Liver (tissue), 9 donors: ENCODE results near the gene UCP2. TPM values are rescaled to one million over a fixed set of nuclear protein-coding genes. Genes with fewer than 3 reads are reported as not detected.

ENCODE experiments used
- DNase-seq: peaks from one replicate; pipeline ENCODE4 v3.0.0-alpha.2; 2017; ENCODE audit warnings: low spot score
- H3K27ac ChIP-seq, 2 donors: one replicate each; pipeline ENCODE4 v1.7.0; 2013; ENCODE audit warnings: inconsistent platforms in 2 of 2, low read length in 2 of 2, control low read depth in 1 of 2, low read depth in 1 of 2, mild to moderate bottlenecking in 1 of 2
- H3K27me3 ChIP-seq, 4 donors: one replicate each; pipeline versions ENCODE4 v1.6.1 to v1.7.0; 2013; ENCODE audit warnings: low read length in 3 of 4, inconsistent platforms in 1 of 4, mild to moderate bottlenecking in 1 of 4, moderate library complexity in 1 of 4; ENCODE audit not compliant: control insufficient read depth in 4 of 4, insufficient read depth in 4 of 4
- H3K36me3 ChIP-seq, 4 donors: one replicate each; pipeline versions ENCODE4 v1.6.1 to v1.7.0; 2013; ENCODE audit warnings: low read length in 3 of 4, mild to moderate bottlenecking in 3 of 4, low read depth in 1 of 4, moderate library complexity in 1 of 4; ENCODE audit not compliant: control insufficient read depth in 4 of 4, insufficient read depth in 3 of 4
- H3K4me1 ChIP-seq, 4 donors: one replicate each; pipeline versions ENCODE4 v1.6.1 to v1.7.0; 2013; ENCODE audit warnings: low read length in 3 of 4, mild to moderate bottlenecking in 3 of 4, moderate library complexity in 1 of 4; ENCODE audit not compliant: control insufficient read depth in 4 of 4, insufficient read depth in 4 of 4
- H3K4me3 ChIP-seq, 3 donors: one replicate each; pipeline versions ENCODE4 v1.6.1 to v1.7.0; 2013; ENCODE audit warnings: low read length in 3 of 3, control low read depth in 1 of 3, low read depth in 1 of 3, mild to moderate bottlenecking in 1 of 3
- H3K9ac ChIP-seq, 2 donors: one replicate each; pipeline ENCODE4 v1.7.0; 2013; ENCODE audit warnings: low read length in 2 of 2, mild to moderate bottlenecking in 2 of 2, moderate library complexity in 2 of 2, control low read depth in 1 of 2, low read depth in 1 of 2
- H3K9me3 ChIP-seq, 4 donors: one replicate each; pipeline versions ENCODE4 v1.6.1 to v1.7.0; 2013; ENCODE audit warnings: low read length in 3 of 4; ENCODE audit not compliant: control insufficient read depth in 4 of 4
- ATF3 ChIP-seq: IDR thresholded peaks from 2 replicates; pipeline ENCODE4 v1.6.1; 2016; ENCODE audit warnings: antibody characterized with exemption
- CTCF ChIP-seq: fragments of 150-350 bp; IDR thresholded peaks from 2 replicates; pipeline ENCODE4 v1.5.1; 2017; ENCODE audit warnings: improper control_type of control experiment, low read depth, low read length; ENCODE audit not compliant: missing input control
- EGR1 ChIP-seq, 2 donors: IDR thresholded peaks; 2 replicates each; pipeline ENCODE4 v1.6.1; 2016 to 2018; ENCODE audit warnings: antibody characterized with exemption in 2 of 2, low read depth in 2 of 2
- FOXA1 ChIP-seq: IDR thresholded peaks from 2 replicates; pipeline ENCODE4 v1.6.1; 2016; ENCODE audit warnings: antibody characterized with exemption
- FOXA2 ChIP-seq: IDR thresholded peaks from 2 replicates; pipeline ENCODE4 v1.6.1; 2016; ENCODE audit warnings: antibody characterized with exemption
- GABPA ChIP-seq, 2 donors: IDR thresholded peaks in 1 of 2; conservative IDR thresholded peaks in 1 of 2; 2 replicates each; pipeline ENCODE4 v1.6.1; 2016; ENCODE audit warnings: antibody characterized with exemption in 2 of 2, mild to moderate bottlenecking in 1 of 2, moderate library complexity in 1 of 2
- HNF4A ChIP-seq, 2 donors: conservative IDR thresholded peaks; 2 replicates each; pipeline ENCODE4 v1.6.1; 2016; ENCODE audit warnings: antibody characterized with exemption in 2 of 2, mild to moderate bottlenecking in 2 of 2
- HNF4G ChIP-seq: IDR thresholded peaks from 2 replicates; pipeline ENCODE4 v1.6.1; 2016; ENCODE audit warnings: antibody characterized with exemption
- JUND ChIP-seq, 2 donors: IDR thresholded peaks; 2 replicates each; pipeline ENCODE4 v1.6.1; 2016; ENCODE audit warnings: antibody characterized with exemption in 2 of 2
- MAX ChIP-seq: IDR thresholded peaks from 2 replicates; pipeline ENCODE4 v1.6.1; 2016; ENCODE audit warnings: antibody characterized with exemption
- NR2F2 ChIP-seq: IDR thresholded peaks from 2 replicates; pipeline ENCODE4 v1.6.1; 2016; ENCODE audit warnings: antibody characterized with exemption
- RAD21 ChIP-seq, 2 donors: IDR thresholded peaks; 2 replicates each; pipeline ENCODE4 v1.6.1; 2016; ENCODE audit warnings: antibody characterized with exemption in 2 of 2, mild to moderate bottlenecking in 2 of 2
- REST ChIP-seq: IDR thresholded peaks from 2 replicates; pipeline ENCODE4 v1.6.1; 2016; ENCODE audit warnings: antibody characterized with exemption, mild to moderate bottlenecking
- RXRA ChIP-seq, 2 donors: IDR thresholded peaks; 2 replicates each; pipeline ENCODE4 v1.6.1; 2017 to 2018; ENCODE audit warnings: antibody characterized with exemption in 2 of 2, mild to moderate bottlenecking in 1 of 2
- SP1 ChIP-seq: IDR thresholded peaks from 2 replicates; pipeline ENCODE4 v1.6.1; 2018; ENCODE audit warnings: antibody characterized with exemption, mild to moderate bottlenecking
- TAF1 ChIP-seq: conservative IDR thresholded peaks from 2 replicates; pipeline ENCODE4 v1.6.1; 2016; ENCODE audit warnings: antibody characterized with exemption, mild to moderate bottlenecking
- YY1 ChIP-seq: IDR thresholded peaks from 2 replicates; pipeline ENCODE4 v1.6.1; 2016; ENCODE audit warnings: antibody characterized with exemption, mild to moderate bottlenecking
- ZBTB33 ChIP-seq: IDR thresholded peaks from 2 replicates; pipeline ENCODE4 v1.6.1; 2016; ENCODE audit warnings: antibody characterized with exemption
- WGBS: extraction: QIAGEN DNeasy Blood & Tissue Kit; methylation state at CpG from one replicate; pipeline ENCODE4 v1.1.7; 2013; 5-methylcytosine and 5-hydroxymethylcytosine counted together
- polyA plus RNA-seq, 2 donors: library from polyadenylated mRNA; stranded (reverse) in 1 of 2; unstranded in 1 of 2; fragments of 200-250 nt in 1 of 2; fragments of >200 nt in 1 of 2; fragmentation: Nextera tagmentation in 1 of 2; extraction: Ambion mirVana in 1 of 2; gene quantifications; one replicate each; pipeline versions ENCODE4 v1.2.1 to v1.2.3, GENCODE V29; 2013 to 2015
- total RNA-seq, 2 donors: library from RNA; depleted of rRNA; stranded (reverse); fragments of >200 nt; gene quantifications; one replicate each; pipeline ENCODE4 v1.2.3, GENCODE V29; 2014
- donor health status: healthy.
- donor health status: healthy.
- donor health status: healthy.
- donor health status: healthy.
- donor health status: healthy.

Gene UCP2
- total and polyA plus RNA-seq, 4 donors, result 10.4 to 137 (median 13.6) TPM

- TF ChIP-seq HNF4A (conservative IDR thresholded peaks at IDR 0.05), result no peak
- TF ChIP-seq FOXA1, result no peak
- TF ChIP-seq RAD21 (IDR thresholded peaks at IDR 0.05), result no peak
- no peak overlapping the region for H3K9ac ChIP-seq
- 77% methylated on average over 8 of the region's 8 CpGs for WGBS
- peaks cover 0 to 6% (median 1%) of the 10 kb centered on the region in 4 donors for H3K4me1 ChIP-seq
- no peaks in the 10 kb centered on the region for H3K9me3 ChIP-seq
- no peak overlapping the region for H3K27ac ChIP-seq
- no peak overlapping the region for H3K4me3 ChIP-seq
- H3K27me3 ChIP-seq, result no peaks in the 10 kb centered on the region
- no peaks in the 10 kb centered on the region for H3K36me3 ChIP-seq
- DNase-seq, result no peak
Measured at GRCh38 chr11:73963861-73964260, 18.8 kb downstream of the UCP2 start.

DNA sequence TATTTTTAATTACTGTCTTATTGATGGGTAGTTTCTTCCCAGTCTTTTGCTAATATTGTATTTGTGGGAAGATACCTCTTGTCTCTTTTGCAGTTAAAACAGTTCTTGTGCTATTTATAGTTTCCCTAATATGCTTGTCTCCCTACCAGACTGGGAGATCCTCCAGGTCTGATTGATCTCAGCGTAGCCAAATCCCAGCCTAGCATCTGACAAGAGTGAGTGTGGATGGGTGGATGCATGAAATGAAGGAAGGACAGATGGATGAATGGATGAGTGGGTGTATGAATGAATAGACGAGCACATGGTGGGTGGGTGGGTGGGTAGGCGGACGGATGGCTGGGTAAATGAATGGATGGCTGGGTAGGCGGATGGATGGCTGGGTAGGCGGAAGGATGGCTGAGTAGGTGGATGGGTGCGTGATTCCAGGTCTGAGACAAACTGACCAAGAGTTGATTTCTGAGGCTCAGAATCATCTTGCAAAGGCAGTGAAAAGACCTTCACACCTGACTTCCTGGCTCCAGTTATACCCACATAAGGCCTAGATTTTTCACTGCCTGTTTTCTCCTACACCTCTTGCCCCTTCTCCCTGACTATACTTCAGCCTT is 20.4 kb downstream of the UCP2 start:
- H3K9me3 ChIP-seq, result no peaks in the 10 kb centered on the region
- H3K27me3 ChIP-seq, result no peaks in the 10 kb centered on the region
- 76% methylated on average over 7 of the region's 7 CpGs for WGBS
- peaks cover 0 to 6% (median 1%) of the 10 kb centered on the region in 4 donors for H3K4me1 ChIP-seq
- no peaks in the 10 kb centered on the region for H3K36me3 ChIP-seq
- no peak overlapping the region for H3K4me3 ChIP-seq
- H3K9ac ChIP-seq, result no peak overlapping the region
- DNase-seq, result no peak
- H3K27ac ChIP-seq, result no peak overlapping the region
- TF ChIP-seq ATF3, result no peak
- no peak for TF ChIP-seq JUND (IDR thresholded peaks at IDR 0.05)
- no peak for TF ChIP-seq CTCF
- no peak for TF ChIP-seq ZBTB33
- no peak for TF ChIP-seq FOXA1
- no peak for TF ChIP-seq RXRA (IDR thresholded peaks at IDR 0.05)
- TF ChIP-seq REST, result no peak
- no peak for TF ChIP-seq HNF4G
- no peak for TF ChIP-seq HNF4A (conservative IDR thresholded peaks at IDR 0.05)
- no peak for TF ChIP-seq EGR1 (IDR thresholded peaks at IDR 0.05; ENCODE audit: low read depth in 2 of 2)
- TF ChIP-seq RAD21 (IDR thresholded peaks at IDR 0.05), result no peak
- TF ChIP-seq FOXA2, result no peak
- no peak for TF ChIP-seq YY1
- no peak for TF ChIP-seq TAF1
- no peak for TF ChIP-seq SP1
- no peak for TF ChIP-seq NR2F2
- TF ChIP-seq GABPA (IDR thresholded peaks at IDR 0.05 in 1 of 2, conservative IDR thresholded peaks at IDR 0.05 in 1 of 2), result no peak
- no peak for TF ChIP-seq MAX
